ENCODE results near the gene PHLDB1.

GRCh38 chr11:118650366-118650765 is 43.0 kb downstream of the PHLDB1 start:
- no peak for TF ChIP-seq POLR2A (IDR thresholded peaks at IDR 0.05)
- TF ChIP-seq CTCF (IDR thresholded peaks at IDR 0.05), result no peak
